Suprapubic skin (tissue), 4 donors: Measurements from ENCODE around the gene ZNF157.

Experiments used
- CTCF ChIP-seq, 2 donors: fragments of 200-600 bp in 1 of 2; fragments of 450-650 bp in 1 of 2; sonication (generic) in 1 of 2; IDR thresholded peaks; one replicate each; pipeline ENCODE4 v1.5.1; 2016 to 2019; ENCODE audit warnings: antibody characterized with exemption in 2 of 2, mild to moderate bottlenecking in 1 of 2, moderate library complexity in 1 of 2
- EP300 ChIP-seq: sonication (generic); formaldehyde crosslinking; IDR thresholded peaks from one replicate; pipeline ENCODE4 v1.6.1; 2017; ENCODE audit warnings: antibody characterized with exemption
- POLR2A ChIP-seq, 2 donors: fragments of 450-650 bp; IDR thresholded peaks; one replicate each; pipeline ENCODE4 v1.6.1; 2017; ENCODE audit warnings: antibody characterized with exemption in 2 of 2, mild to moderate bottlenecking in 2 of 2, moderate library complexity in 2 of 2
- POLR2AphosphoS5 ChIP-seq, 3 donors: sonication (generic); formaldehyde crosslinking; IDR thresholded peaks; one replicate each; pipeline ENCODE4 v1.6.1; 2017; ENCODE audit warnings: antibody characterized with exemption in 3 of 3

- TF ChIP-seq CTCF (IDR thresholded peaks at IDR 0.05): no peak
- TF ChIP-seq POLR2A (IDR thresholded peaks at IDR 0.05): no peak
- TF ChIP-seq POLR2AphosphoS5 (IDR thresholded peaks at IDR 0.05): no peak
- no peak for TF ChIP-seq EP300
Measured at GRCh38 chrX:47390780-47391179, 20.4 kb downstream of the ZNF157 start.
